Measurements from ENCODE around the gene SIRT4.

GRCh38 chr12:120356567-120357030 is 54.5 kb downstream of the SIRT4 start:
- peak; percentile 91 to 95 for TF ChIP-seq CTCF (conservative IDR thresholded peaks at IDR 0.05 in 1 of 2, IDR thresholded peaks at IDR 0.05 in 1 of 2; ENCODE audit: extremely low read depth in 1 of 2, insufficient read depth in 1 of 2, low read depth in 1 of 2, low read length in 2 of 2)
- no peak for TF ChIP-seq EZH2 (IDR thresholded peaks at IDR 0.05; ENCODE audit: borderline replicate concordance, low read length)
